ENCODE results near the gene TRMT44.
"Not testable (repeated sequence)": the region's sequence is repeated elsewhere in the genome, so short reads cannot be mapped to it uniquely, and the experiment has no call there.

The TRMT44 gene

GRCh38 chr4:8409264-8410065 is 31.1 kb upstream of the TRMT44 start:
- peaks cover 6% of the 10 kb centered on the region for H3K36me3 ChIP-seq (ENCODE audit: insufficient read depth, low read depth, low read length)
- H3K9me3 ChIP-seq (ENCODE audit: insufficient read depth, low read depth, low read length), result no peaks in the 10 kb centered on the region
- peaks cover 4% of the 10 kb centered on the region; the same call in 1 of the 2 replicates for H3K4me1 ChIP-seq (ENCODE audit: insufficient read depth, low read length)
- H3K9ac ChIP-seq (ENCODE audit: low read depth, low read length), result no peak overlapping the region
- H3K4me3 ChIP-seq (ENCODE audit: low read length), result no peak overlapping the region
- no peaks in the 10 kb centered on the region for H3K27me3 ChIP-seq (ENCODE audit: insufficient read depth, low read length)
- no peak overlapping the region for H3K27ac ChIP-seq (ENCODE audit: low read length)

GRCh38 chr4:8410066-8410625 is 30.4 kb upstream of the TRMT44 start:
- peaks cover 6% of the 10 kb centered on the region for H3K36me3 ChIP-seq (ENCODE audit: insufficient read depth, low read depth, low read length)
- peaks cover 4% of the 10 kb centered on the region; the same call in 1 of the 2 replicates for H3K4me1 ChIP-seq (ENCODE audit: insufficient read depth, low read length)
- H3K27me3 ChIP-seq (ENCODE audit: insufficient read depth, low read length), result no peaks in the 10 kb centered on the region
- no peak overlapping the region for H3K27ac ChIP-seq (ENCODE audit: low read length)
- H3K9ac ChIP-seq (ENCODE audit: low read depth, low read length), result no peak overlapping the region
- H3K9me3 ChIP-seq (ENCODE audit: insufficient read depth, low read depth, low read length), result no peaks in the 10 kb centered on the region
- H3K4me3 ChIP-seq (ENCODE audit: low read length), result no peak overlapping the region

- H3K4me1 ChIP-seq (ENCODE audit: insufficient read depth, low read length), result peaks cover 4% of the 10 kb centered on the region; the same call in 1 of the 2 replicates
- H3K4me3 ChIP-seq (ENCODE audit: low read length), result no peak overlapping the region
- H3K9ac ChIP-seq (ENCODE audit: low read depth, low read length), result no peak overlapping the region
- H3K36me3 ChIP-seq (ENCODE audit: insufficient read depth, low read depth, low read length), result peaks cover under 1% of the 10 kb centered on the region
- no peaks in the 10 kb centered on the region for H3K27me3 ChIP-seq (ENCODE audit: insufficient read depth, low read length)
- no peaks in the 10 kb centered on the region for H3K9me3 ChIP-seq (ENCODE audit: insufficient read depth, low read depth, low read length)
- no peak overlapping the region for H3K27ac ChIP-seq (ENCODE audit: low read length)
These were observed 29.8 kb upstream of the TRMT44 start for GRCh38 chr4:8410641-8411271.

GRCh38 chr4:8411351-8412180 is 29.0 kb upstream of the TRMT44 start:
- Histone ChIP-seq H3K9me3 (ENCODE audit: insufficient read depth, low read depth, low read length) (no peaks in the 10 kb centered on the region), H3K27me3 (ENCODE audit: insufficient read depth, low read length) (no peaks in the 10 kb centered on the region), H3K9ac (ENCODE audit: low read depth, low read length) (no peak overlapping the region), H3K4me3 (ENCODE audit: low read length) (no peak overlapping the region), H3K36me3 (ENCODE audit: insufficient read depth, low read depth, low read length) (no peaks in the 10 kb centered on the region; the same call in none of the 2 replicates), H3K27ac (ENCODE audit: low read length) (no peak overlapping the region), H3K4me1 (ENCODE audit: insufficient read depth, low read length) (peaks cover 4% of the 10 kb centered on the region; the same call in 1 of the 2 replicates)

GRCh38 chr4:8412288-8412687 is 28.3 kb upstream of the TRMT44 start:
- no peaks in the 10 kb centered on the region for H3K9me3 ChIP-seq (ENCODE audit: insufficient read depth, low read depth, low read length)
- no peak overlapping the region for H3K9ac ChIP-seq (ENCODE audit: low read depth, low read length)
- peaks cover 4% of the 10 kb centered on the region; the same call in 1 of the 2 replicates for H3K4me1 ChIP-seq (ENCODE audit: insufficient read depth, low read length)
- H3K27ac ChIP-seq (ENCODE audit: low read length), result no peak overlapping the region
- H3K36me3 ChIP-seq (ENCODE audit: insufficient read depth, low read depth, low read length), result no peaks in the 10 kb centered on the region; the same call in none of the 2 replicates
- no peak overlapping the region for H3K4me3 ChIP-seq (ENCODE audit: low read length)
- H3K27me3 ChIP-seq (ENCODE audit: insufficient read depth, low read length), result no peaks in the 10 kb centered on the region

- Histone ChIP-seq H3K9ac (ENCODE audit: low read depth, low read length) (no peak overlapping the region), H3K9me3 (ENCODE audit: insufficient read depth, low read depth, low read length) (no peaks in the 10 kb centered on the region), H3K27me3 (ENCODE audit: insufficient read depth, low read length) (no peaks in the 10 kb centered on the region), H3K4me3 (ENCODE audit: low read length) (no peak overlapping the region), H3K4me1 (ENCODE audit: insufficient read depth, low read length) (peaks cover 4% of the 10 kb centered on the region; the same call in 1 of the 2 replicates), H3K36me3 (ENCODE audit: insufficient read depth, low read depth, low read length) (no peaks in the 10 kb centered on the region; the same call in none of the 2 replicates), H3K27ac (ENCODE audit: low read length) (no peak overlapping the region)
These were observed 26.2 kb upstream of the TRMT44 start for GRCh38 chr4:8414377-8414776.

GRCh38 chr4:8417071-8417614 is 23.4 kb upstream of the TRMT44 start:
- Histone ChIP-seq H3K36me3 (ENCODE audit: insufficient read depth, low read depth, low read length) (no peaks in the 10 kb centered on the region; the same call in 1 of the 2 replicates), H3K4me1 (ENCODE audit: insufficient read depth, low read length) (no peaks in the 10 kb centered on the region), H3K9me3 (ENCODE audit: insufficient read depth, low read depth, low read length) (no peaks in the 10 kb centered on the region), H3K9ac (ENCODE audit: low read depth, low read length) (no peak overlapping the region), H3K27ac (ENCODE audit: low read length) (no peak overlapping the region), H3K4me3 (ENCODE audit: low read length) (no peak overlapping the region), H3K27me3 (ENCODE audit: insufficient read depth, low read length) (no peaks in the 10 kb centered on the region)

GRCh38 chr4:8419222-8420041 is 21.1 kb upstream of the TRMT44 start:
- Histone ChIP-seq H3K27ac (ENCODE audit: low read length) (no peak overlapping the region), H3K27me3 (ENCODE audit: insufficient read depth, low read length) (no peaks in the 10 kb centered on the region), H3K9me3 (ENCODE audit: insufficient read depth, low read depth, low read length) (no peaks in the 10 kb centered on the region), H3K36me3 (ENCODE audit: insufficient read depth, low read depth, low read length) (no peaks in the 10 kb centered on the region; the same call in 1 of the 2 replicates), H3K4me1 (ENCODE audit: insufficient read depth, low read length) (no peaks in the 10 kb centered on the region), H3K4me3 (ENCODE audit: low read length) (no peak overlapping the region), H3K9ac (ENCODE audit: low read depth, low read length) (no peak overlapping the region)

- not testable (repeated sequence) for H3K9ac ChIP-seq (ENCODE audit: low read depth, low read length); H3K27ac ChIP-seq (ENCODE audit: low read length); H3K27me3 ChIP-seq (ENCODE audit: insufficient read depth, low read length); H3K4me1 ChIP-seq (ENCODE audit: insufficient read depth, low read length); H3K4me3 ChIP-seq (ENCODE audit: low read length); H3K9me3 ChIP-seq (ENCODE audit: insufficient read depth, low read depth, low read length); H3K36me3 ChIP-seq (ENCODE audit: insufficient read depth, low read depth, low read length)
These were observed 20.4 kb upstream of the TRMT44 start for GRCh38 chr4:8420151-8420550.

- Histone ChIP-seq H3K36me3 (ENCODE audit: insufficient read depth, low read depth, low read length) (no peaks in the 10 kb centered on the region), H3K9me3 (ENCODE audit: insufficient read depth, low read depth, low read length) (no peaks in the 10 kb centered on the region), H3K9ac (ENCODE audit: low read depth, low read length) (no peak overlapping the region), H3K27ac (ENCODE audit: low read length) (no peak overlapping the region), H3K27me3 (ENCODE audit: insufficient read depth, low read length) (no peaks in the 10 kb centered on the region), H3K4me1 (ENCODE audit: insufficient read depth, low read length) (no peaks in the 10 kb centered on the region), H3K4me3 (ENCODE audit: low read length) (no peak overlapping the region)
These were observed 18.2 kb upstream of the TRMT44 start for GRCh38 chr4:8422327-8422726.

Data from iPS-20b (cell line).